Parietal lobe (tissue), 1 donor: ENCODE results near the gene TCEANC. TPM values are rescaled to one million over a fixed set of nuclear protein-coding genes. Genes with fewer than 3 reads are reported as not detected.

Experiments
- total RNA-seq: library from RNA; depleted of rRNA; stranded (reverse); fragments of >200 nt; gene quantifications from one replicate; pipeline ENCODE4 v1.2.3, GENCODE V29; 2014

Gene TCEANC, protein sequence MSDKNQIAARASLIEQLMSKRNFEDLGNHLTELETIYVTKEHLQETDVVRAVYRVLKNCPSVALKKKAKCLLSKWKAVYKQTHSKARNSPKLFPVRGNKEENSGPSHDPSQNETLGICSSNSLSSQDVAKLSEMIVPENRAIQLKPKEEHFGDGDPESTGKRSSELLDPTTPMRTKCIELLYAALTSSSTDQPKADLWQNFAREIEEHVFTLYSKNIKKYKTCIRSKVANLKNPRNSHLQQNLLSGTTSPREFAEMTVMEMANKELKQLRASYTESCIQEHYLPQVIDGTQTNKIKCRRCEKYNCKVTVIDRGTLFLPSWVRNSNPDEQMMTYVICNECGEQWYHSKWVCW
- total RNA-seq: 8.8 TPM

DNA sequence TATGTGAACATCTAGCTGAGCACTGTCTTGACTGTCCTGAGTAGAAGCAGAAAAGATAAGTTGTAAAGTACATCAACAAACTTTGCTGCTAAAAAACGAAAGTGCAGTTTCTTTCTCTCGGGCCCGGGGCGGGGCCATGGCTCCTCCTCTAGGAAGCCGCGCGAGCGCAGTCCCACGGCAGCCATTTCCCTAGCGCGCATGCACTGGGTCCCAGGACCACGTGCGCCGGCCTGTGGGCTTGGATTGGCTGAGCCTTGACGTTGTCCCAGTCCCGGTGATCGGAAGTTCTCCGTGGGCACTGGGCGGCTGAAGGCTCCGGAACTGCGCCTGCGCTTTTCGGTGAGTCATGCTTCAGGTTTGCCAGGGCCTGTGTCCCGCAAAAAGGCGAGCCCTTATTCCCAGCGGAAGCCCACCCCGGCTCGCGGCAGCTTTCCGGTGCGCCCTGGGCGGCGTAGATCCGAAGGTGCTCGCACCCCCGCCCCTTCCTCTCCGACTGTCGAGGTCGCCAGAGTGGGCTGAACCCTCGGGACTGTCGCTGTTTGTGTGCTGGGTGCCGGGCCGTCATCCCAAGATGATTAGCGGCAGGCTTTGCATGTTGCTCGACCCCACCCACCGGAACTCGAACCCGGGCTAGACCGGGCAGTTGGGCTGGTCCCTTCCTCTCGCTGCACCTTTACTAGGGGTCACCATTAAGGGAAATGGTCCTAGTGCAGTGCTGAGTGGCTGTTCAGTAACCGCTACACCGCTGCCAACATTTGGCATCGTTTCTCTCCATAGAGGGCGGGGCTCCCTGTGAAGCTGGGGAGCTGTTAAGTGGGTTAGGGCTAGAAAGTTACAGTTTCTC, at the start of gene TCEANC:
Gene TCEANC, plus strand, starts transcription at position 292 of the 844 bp plus-strand sequence. CDS start 9,368 bp downstream, outside the sequence.

DNA sequence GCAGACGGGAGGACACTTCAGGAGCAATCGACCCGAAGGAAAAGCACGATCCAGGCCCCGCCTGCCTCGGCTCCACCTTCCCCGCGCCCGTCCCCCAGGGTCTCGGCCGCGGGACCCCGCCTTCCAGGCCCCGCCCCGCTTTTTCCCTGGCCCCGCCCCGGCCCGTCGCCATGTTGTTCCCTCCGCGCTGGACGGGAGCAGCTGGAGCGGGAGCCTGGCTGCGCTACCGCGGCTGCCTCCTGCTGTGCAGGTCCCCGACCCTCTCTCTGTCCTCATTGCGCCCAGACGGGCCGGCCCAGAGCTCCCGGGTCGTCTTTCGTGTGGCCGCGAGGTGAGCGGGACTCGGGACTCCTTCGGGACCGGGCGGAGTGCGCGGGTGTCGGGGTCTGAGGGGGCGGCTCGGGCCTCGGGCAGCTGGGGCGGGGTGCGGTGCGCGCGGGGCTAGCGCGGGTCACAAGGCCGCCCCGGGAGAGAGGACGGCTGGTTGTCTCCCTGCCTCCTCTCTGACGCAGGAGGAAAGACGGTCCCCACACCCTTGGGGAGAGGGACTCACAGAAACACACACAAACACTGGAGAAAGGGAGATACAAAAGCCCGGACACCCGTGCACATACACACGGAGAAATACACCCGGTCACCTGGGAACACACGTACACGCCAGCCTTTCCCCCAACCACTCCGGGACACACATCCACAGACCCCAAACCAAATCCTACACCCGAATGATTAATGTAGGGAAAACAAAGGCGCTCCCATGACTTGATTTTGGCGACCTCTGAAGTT, 36.2 kb downstream of the TCEANC start, which contains the start of gene RAB9A:
Gene RAB9A, plus strand, starts transcription at position 171 of the 783 bp plus-strand sequence. CDS start 19,619 bp downstream, outside the sequence.

Other genes starting within 250 kb of the TCEANC start
- 0.31 TPM for gene EGFL6, start 83.5 kb upstream of the TCEANC start, total RNA-seq
- gene RAB9A, start 36.0 kb downstream of the TCEANC start, total RNA-seq: 17.2 TPM
- 41.9 TPM for gene TRAPPC2, start 81.5 kb downstream of the TCEANC start, total RNA-seq
- gene OFD1, start 81.6 kb downstream of the TCEANC start, total RNA-seq: 39.4 TPM
- 362 TPM for gene GPM6B, start 164.0 kb downstream of the TCEANC start, total RNA-seq